ENCODE data around the gene CCDC170.

GRCh38 chr6:151475653-151476523 is 17.9 kb upstream of the CCDC170 start:
- no peak for TF ChIP-seq POLR2A (IDR thresholded peaks at IDR 0.05; ENCODE audit: low read length)
- no peak for TF ChIP-seq GATA1 (IDR thresholded peaks at IDR 0.05; ENCODE audit: low read depth, low read length)
